ENCODE data around the gene KRT5.
A peak's percentile ranks its signal among the peaks of the same experiment; 100 is the strongest.

KRT5 gene

GRCh38 chr12:52535574-52535973 is 15.4 kb upstream of the KRT5 start:
- H4K20me1 ChIP-seq (ENCODE audit: insufficient read depth, low read length, poor library complexity, severe bottlenecking) = no peaks in the 10 kb centered on the region
- H3K4me3 ChIP-seq (ENCODE audit: low read length, poor library complexity, severe bottlenecking) = no peak overlapping the region
- H3K9ac ChIP-seq (ENCODE audit: low read depth, low read length, poor library complexity, severe bottlenecking) = no peak overlapping the region
- no peaks in the 10 kb centered on the region for H3F3A ChIP-seq (ENCODE audit: low read depth)
- H3K4me2 ChIP-seq (ENCODE audit: low read depth, low read length, poor library complexity, severe bottlenecking) = no peak overlapping the region
- no peak overlapping the region for H2AFZ ChIP-seq (ENCODE audit: low read length)
- H3K36me3 ChIP-seq (ENCODE audit: insufficient read depth, low read length) = no peaks in the 10 kb centered on the region
- no peaks in the 10 kb centered on the region for H3K9me3 ChIP-seq (ENCODE audit: insufficient read depth, low read depth, low read length)
- no peaks in the 10 kb centered on the region for H3K27me3 ChIP-seq (ENCODE audit: insufficient read depth, low read length, poor library complexity, severe bottlenecking)
- H3K9me2 ChIP-seq (replicated peaks; ENCODE audit: low read depth, low read length) = no peaks in the 10 kb centered on the region
- no peaks in the 10 kb centered on the region for H3K4me1 ChIP-seq (ENCODE audit: insufficient read depth, low read length, poor library complexity, severe bottlenecking)
- no peak for TF ChIP-seq EZH2phosphoT487 (IDR thresholded peaks at IDR 0.05; ENCODE audit: borderline replicate concordance)
- TF ChIP-seq CTCF (conservative IDR thresholded peaks at IDR 0.05; ENCODE audit: low read length) = no peak
- H3K79me2 ChIP-seq (ENCODE audit: insufficient read depth, low read length) = no peaks in the 10 kb centered on the region

- Histone ChIP-seq H3K4me1 (ENCODE audit: insufficient read depth, low read length, poor library complexity, severe bottlenecking) (no peaks in the 10 kb centered on the region), H3K9me2 (replicated peaks; ENCODE audit: low read depth, low read length) (no peaks in the 10 kb centered on the region), H4K20me1 (ENCODE audit: insufficient read depth, low read length, poor library complexity, severe bottlenecking) (no peaks in the 10 kb centered on the region), H2AFZ (ENCODE audit: low read length) (no peak overlapping the region), H3K79me2 (ENCODE audit: insufficient read depth, low read length) (no peaks in the 10 kb centered on the region), H3K36me3 (ENCODE audit: insufficient read depth, low read length) (no peaks in the 10 kb centered on the region), H3K27me3 (ENCODE audit: insufficient read depth, low read length, poor library complexity, severe bottlenecking) (no peaks in the 10 kb centered on the region), H3K9me3 (ENCODE audit: insufficient read depth, low read depth, low read length) (no peaks in the 10 kb centered on the region), H3K4me3 (ENCODE audit: low read length, poor library complexity, severe bottlenecking) (no peak overlapping the region), H3K4me2 (ENCODE audit: low read depth, low read length, poor library complexity, severe bottlenecking) (no peak overlapping the region), H3F3A (ENCODE audit: low read depth) (no peaks in the 10 kb centered on the region), H3K9ac (ENCODE audit: low read depth, low read length, poor library complexity, severe bottlenecking) (no peak overlapping the region)
- TF ChIP-seq CTCF (conservative IDR thresholded peaks at IDR 0.05; ENCODE audit: low read length) = peak; percentile 45
- TF ChIP-seq EZH2phosphoT487 (IDR thresholded peaks at IDR 0.05; ENCODE audit: borderline replicate concordance) = no peak
Observed at GRCh38 chr12:52534482-52534881, 14.3 kb upstream of the KRT5 start.

GRCh38 chr12:52533686-52534470 is 13.7 kb upstream of the KRT5 start:
- Histone ChIP-seq H3K4me1 (ENCODE audit: insufficient read depth, low read length, poor library complexity, severe bottlenecking) (no peaks in the 10 kb centered on the region), H3K4me2 (ENCODE audit: low read depth, low read length, poor library complexity, severe bottlenecking) (no peak overlapping the region)

More at GRCh38 chr12:52533686-52534470, 13.7 kb upstream of the KRT5 start:
- Histone ChIP-seq H3K4me3 (ENCODE audit: low read length, poor library complexity, severe bottlenecking) (no peak overlapping the region), H3K9me2 (replicated peaks; ENCODE audit: low read depth, low read length) (no peaks in the 10 kb centered on the region), H3K9ac (ENCODE audit: low read depth, low read length, poor library complexity, severe bottlenecking) (no peak overlapping the region), H3K36me3 (ENCODE audit: insufficient read depth, low read length) (no peaks in the 10 kb centered on the region), H3K79me2 (ENCODE audit: insufficient read depth, low read length) (no peaks in the 10 kb centered on the region), H3K27me3 (ENCODE audit: insufficient read depth, low read length, poor library complexity, severe bottlenecking) (no peaks in the 10 kb centered on the region), H4K20me1 (ENCODE audit: insufficient read depth, low read length, poor library complexity, severe bottlenecking) (no peaks in the 10 kb centered on the region), H2AFZ (ENCODE audit: low read length) (no peak overlapping the region), H3K9me3 (ENCODE audit: insufficient read depth, low read depth, low read length) (no peaks in the 10 kb centered on the region), H3F3A (ENCODE audit: low read depth) (no peaks in the 10 kb centered on the region)
- TF ChIP-seq CTCF (conservative IDR thresholded peaks at IDR 0.05; ENCODE audit: low read length) (no peak), EZH2phosphoT487 (IDR thresholded peaks at IDR 0.05; ENCODE audit: borderline replicate concordance) (no peak)

Measured in Loucy (cell line).